Jurkat, Clone E6-1 (cell line): Measurements from ENCODE around the gene EEF2K.

Experiments used
- DNase-seq: peaks from one replicate; pipeline ENCODE4 v3.0.0-alpha.2; 2011; ENCODE audit warnings: low read depth, low spot score
- H3K4me3 ChIP-seq: 2 replicates; pipeline ENCODE4 v1.5.1; 2011; ENCODE audit warnings: mild to moderate bottlenecking, low read length, control low read depth, moderate library complexity

EEF2K gene

DNA sequence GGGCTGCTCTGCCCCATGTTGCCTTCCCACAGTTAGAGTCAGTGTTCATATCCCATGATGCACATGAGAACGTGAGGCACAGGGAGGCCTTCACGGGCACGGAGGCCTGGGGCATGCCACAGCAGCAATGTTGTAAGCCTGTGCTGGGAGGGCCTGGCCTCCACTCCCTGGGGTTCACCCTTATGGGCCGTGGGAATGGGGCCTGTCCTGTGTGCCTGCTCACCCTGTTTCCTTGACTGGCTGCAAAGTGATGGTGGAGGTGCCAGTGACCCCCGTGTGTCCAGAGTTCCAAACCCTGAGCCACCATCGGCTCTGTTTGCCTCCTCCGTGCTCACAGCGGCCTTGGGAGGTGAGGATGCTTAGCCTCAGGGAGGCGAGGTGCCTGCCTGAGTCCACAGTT is 100.7 kb downstream of the EEF2K start:
- DNase-seq, result no peak
- no peak overlapping the region for H3K4me3 ChIP-seq

- no peak for DNase-seq
These were observed 101.8 kb downstream of the EEF2K start for GRCh38 chr16:22307838-22308237.

DNA sequence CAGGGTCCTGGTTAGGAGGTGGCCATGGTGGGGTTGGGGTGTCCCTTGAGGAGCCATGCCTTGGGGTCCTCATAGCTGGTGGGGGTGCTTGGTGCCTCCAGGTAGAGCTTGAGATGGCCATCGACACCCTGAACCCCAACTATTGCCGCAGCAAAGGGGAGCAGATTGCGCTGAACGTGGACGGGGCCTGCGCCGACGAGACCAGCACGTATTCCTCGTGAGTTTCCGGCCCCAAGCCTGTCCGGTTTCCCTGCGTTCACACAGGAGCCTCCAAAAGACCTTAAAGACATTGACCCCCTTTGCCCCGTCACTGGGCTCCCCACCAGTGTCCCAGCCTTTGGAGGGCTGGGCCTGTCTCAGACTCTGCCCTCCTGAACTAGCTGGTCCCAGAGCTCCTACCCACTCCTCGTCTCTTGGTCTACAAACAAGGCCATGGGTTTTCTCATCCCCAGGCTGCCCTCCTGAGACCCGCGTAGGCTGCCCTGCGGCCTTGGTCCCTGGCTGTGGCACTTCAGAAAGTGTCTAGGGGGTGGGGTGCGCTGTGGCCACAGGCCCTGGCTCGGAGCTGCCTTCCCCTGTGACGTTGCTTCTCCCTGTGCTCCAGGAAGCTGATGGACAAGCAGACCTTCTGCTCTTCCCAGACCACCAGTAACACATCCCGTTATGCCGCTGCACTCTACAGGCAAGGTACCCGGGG is 102.9 kb downstream of the EEF2K start:
- H3K4me3 ChIP-seq, result no peak overlapping the region
- DNase-seq, result no peak

More at GRCh38 chr16:22307838-22308237, 101.8 kb downstream of the EEF2K start:
- no peak overlapping the region for H3K4me3 ChIP-seq

DNA sequence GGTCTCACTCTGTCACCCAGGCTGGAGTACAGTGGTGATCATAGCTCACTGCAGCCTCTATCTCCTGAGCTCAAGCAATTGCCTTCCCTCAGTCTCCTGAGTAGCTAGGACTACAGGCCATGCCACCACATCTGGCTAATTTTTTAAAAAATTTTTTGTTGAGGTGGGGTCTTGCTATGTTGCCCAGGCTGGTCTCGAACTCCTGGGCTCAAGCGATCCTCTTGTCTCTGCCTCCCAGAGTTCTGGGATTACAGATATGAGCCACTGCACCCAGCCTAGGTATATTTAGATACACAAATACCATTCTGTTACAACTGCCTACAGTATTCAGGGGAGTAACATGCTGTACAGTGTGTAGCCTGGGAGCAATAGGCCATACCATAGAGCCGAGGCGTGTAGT is 105.4 kb downstream of the EEF2K start:
- no peak for DNase-seq
- no peak overlapping the region for H3K4me3 ChIP-seq

GRCh38 chr16:22312897-22313781 is 107.1 kb downstream of the EEF2K start:
- H3K4me3 ChIP-seq, result no peak overlapping the region
- no peak for DNase-seq

DNA sequence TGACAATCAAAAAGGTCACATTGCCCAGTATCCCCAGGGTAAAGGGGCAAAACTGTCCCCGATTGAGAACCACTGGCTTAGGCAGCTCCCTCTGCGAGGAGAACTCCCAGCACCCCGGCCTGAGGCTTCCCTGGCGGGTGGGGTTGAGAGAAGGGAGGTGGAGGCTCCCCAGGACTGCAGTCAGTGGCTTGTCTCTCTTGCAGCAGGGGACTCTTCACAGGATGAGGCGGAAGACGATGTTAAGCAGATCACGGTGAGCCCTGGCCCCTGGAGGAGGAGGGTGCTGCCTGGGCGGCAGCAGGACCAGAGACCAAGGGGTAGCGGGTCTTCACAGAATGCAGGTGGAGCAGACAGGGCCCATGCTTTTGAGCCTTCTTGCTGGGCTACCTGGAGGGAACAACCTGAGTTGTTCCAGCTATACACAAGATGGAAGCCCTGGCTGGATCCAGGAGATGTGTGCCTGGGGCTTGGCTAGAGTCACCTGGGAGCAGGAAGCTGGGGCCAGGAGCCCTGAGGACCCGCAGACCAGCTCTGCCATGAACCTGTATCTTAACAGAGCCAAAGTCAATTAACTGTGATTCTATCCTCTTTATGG is 107.9 kb downstream of the EEF2K start:
- DNase-seq, result no peak

DNA sequence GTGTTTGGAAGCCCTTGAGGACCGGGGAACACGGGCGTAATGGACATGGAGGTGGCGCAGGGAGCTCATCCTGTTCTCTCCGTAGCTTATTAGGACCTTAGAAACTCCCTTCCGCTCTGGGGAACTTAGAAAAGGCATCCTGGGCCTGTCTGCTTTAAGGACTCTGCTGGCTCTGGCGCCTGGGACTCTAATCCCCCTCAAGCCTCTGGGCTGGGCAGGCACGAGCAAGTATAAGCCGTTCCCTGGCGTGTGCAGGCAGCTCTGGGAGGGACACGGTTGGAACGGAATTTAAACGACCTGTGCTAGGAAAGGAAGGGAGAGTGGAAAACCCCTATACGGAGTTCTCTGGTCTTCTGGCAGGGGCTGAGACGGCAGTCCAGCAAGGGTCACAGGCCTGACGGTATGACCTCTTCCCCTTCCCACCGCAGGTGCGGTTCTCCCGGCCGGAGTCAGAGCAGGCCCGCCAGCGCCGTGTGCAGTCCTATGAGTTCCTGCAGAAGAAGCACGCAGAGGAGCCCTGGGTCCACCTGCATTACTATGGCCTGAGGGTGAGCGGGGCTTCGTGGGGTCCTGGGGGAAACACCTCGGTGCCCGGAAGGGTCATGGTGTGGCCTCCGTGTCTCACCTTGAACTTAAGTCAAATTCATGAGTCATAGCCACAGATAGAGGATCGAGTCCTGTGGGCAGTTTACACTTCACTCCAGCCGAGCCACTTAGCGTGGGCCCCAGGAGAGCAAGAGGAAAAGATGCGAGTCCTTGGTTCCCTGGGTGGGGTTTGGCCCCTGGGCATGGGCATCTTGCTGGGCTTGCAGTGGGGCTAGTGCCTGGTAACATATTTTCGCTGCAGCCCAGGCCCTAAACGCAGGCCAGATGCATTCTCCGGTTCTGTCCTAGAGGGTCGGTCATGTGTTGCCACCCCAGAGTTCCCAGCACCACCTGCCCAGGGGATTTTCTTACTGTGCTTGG is 108.9 kb downstream of the EEF2K start:
- no peak for DNase-seq
- no peak overlapping the region for H3K4me3 ChIP-seq

More for the DNA sequence above, 107.9 kb downstream of the EEF2K start:
- no peak overlapping the region for H3K4me3 ChIP-seq

- DNase-seq, result no peak
- no peak overlapping the region for H3K4me3 ChIP-seq
These were observed 109.9 kb downstream of the EEF2K start for GRCh38 chr16:22315979-22316378.

DNA sequence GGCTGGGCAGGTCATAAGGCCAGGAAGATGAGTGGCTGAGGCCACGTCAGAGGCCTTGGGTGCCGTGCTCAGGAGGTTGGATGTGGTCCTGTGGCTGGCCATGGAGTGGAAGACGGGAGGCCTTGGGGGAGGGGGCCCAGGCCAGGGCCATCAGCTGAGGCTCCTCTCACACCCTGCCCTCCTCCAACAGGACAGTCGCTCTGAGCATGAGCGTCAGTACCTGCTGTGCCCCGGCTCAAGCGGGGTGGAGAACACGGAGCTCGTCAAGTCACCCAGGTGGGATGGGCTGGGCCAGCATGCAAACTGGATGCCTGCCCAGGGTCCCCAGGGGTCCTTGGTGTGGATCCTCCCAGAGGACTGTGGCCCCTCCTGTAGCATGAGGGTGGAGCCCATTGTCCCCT is 110.3 kb downstream of the EEF2K start:
- H3K4me3 ChIP-seq, result no peak overlapping the region
- DNase-seq, result no peak

- DNase-seq, result no peak
- no peak overlapping the region for H3K4me3 ChIP-seq
These were observed 111.0 kb downstream of the EEF2K start for GRCh38 chr16:22317001-22317530.

DNA sequence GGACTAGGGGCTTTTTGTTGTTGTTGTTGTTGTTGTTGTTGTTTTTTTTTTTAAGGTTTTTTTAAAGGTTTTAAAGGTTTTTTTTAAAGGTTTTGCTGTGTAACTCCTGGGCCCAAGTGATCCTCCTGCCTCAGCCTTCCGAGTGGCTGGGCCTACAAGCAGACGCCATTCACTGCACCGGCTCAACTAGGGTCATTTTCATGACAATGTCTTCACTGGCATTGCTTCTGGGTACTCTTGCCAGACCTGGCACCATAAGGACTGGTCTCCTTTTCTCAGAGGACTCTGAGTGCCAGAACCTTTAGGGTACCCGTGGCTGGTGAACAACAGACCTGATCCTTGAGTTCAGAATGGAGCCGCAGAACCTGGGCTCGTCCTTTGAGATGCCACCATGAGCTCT is 111.5 kb downstream of the EEF2K start:
- no peak overlapping the region for H3K4me3 ChIP-seq
- DNase-seq, result no peak

DNA sequence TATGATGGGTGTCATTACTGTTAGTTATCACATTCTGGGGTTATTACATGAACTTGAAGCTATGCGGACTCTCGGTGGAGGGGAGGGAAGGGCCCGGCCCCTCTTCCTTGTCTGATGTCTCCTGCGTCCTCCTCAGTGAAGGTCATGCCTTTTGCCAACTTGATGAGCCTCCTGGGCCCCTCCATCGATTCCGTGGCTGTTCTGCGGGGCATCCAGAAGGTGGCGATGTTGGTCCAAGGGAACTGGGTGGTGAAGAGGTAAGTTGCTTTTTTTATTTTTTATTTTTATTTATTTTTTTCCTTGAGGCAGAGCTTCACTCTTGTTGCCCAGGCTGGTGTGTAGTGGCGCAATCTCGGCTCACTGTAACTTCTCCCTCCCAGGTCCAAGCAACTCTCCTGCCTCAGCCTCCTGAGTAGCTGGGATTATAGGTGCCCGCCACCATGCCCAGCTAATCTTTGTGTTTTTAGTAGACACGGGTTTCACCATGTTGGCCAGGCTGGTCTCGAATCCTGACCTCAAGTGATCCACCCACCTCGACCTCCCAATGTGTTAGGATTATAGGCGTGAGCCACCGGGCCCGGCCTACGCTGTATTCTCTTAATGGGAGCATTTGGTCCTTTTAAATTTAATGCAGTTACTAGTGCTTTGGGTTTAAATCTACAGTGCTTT is 112.7 kb downstream of the EEF2K start:
- no peak overlapping the region for H3K4me3 ChIP-seq
- DNase-seq, result no peak

DNA sequence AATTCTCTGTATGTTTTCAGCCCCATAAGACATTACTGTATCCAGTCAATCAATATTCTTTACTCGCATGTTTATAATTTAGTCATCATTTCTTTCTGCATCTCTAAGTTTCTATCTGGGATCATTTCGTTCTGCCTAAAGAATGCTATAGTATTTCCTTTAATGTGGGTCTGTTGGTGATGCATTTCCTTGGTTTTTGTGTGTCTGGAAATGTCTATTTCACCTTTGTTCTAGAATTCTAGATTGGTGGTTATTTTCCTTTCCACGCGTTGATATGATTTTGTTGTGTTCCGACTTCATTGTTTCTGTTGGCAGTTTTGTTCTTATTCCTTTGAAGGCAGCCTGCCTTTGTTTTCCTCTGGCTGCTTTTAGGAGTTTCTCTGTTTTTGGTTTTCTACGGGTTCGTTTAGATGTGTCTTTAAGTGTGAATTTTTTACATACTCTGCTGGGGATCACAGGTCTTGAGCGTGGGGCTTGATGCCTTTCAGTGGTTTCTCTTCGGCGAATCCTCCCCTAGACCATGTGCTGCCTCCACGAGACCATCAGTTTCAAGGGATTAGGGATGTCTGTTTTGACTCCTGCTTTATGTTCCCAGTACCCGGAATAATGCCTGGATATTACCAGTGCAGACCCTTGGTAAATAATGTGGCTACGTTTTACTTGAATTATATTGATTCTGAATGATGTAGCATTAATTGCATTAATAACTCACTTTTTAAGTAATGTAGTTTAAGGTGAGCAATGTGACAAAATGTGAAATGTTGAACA is 114.7 kb downstream of the EEF2K start:
- DNase-seq, result no peak
- H3K4me3 ChIP-seq, result no peak overlapping the region

GRCh38 chr16:22321340-22322001 is 115.4 kb downstream of the EEF2K start:
- no peak overlapping the region for H3K4me3 ChIP-seq
- peak; percentile 58 for DNase-seq

DNA sequence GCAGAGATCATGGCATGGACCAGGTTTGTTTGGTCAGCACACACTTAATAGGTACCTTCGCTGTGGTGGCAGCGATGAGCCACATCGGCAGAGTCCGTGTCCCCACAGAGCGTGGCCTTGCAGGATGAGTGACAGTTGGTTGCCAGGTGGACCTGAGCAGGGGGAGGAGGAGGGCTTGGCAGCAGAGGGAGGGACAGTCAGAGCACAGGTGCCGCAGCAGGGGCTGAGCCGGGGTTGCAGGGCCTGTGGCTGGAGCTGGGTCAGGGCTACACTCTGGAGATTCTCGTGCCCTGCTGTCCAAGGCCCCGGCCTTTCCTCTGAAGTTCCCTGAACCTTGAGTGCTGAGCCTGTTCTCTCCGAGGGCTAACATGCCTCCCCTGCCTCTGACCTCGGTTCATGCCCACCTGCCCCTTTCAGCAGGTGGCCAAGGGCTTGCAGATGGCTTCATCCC is 116.0 kb downstream of the EEF2K start:
- H3K4me3 ChIP-seq, result no peak overlapping the region
- no peak for DNase-seq

DNA sequence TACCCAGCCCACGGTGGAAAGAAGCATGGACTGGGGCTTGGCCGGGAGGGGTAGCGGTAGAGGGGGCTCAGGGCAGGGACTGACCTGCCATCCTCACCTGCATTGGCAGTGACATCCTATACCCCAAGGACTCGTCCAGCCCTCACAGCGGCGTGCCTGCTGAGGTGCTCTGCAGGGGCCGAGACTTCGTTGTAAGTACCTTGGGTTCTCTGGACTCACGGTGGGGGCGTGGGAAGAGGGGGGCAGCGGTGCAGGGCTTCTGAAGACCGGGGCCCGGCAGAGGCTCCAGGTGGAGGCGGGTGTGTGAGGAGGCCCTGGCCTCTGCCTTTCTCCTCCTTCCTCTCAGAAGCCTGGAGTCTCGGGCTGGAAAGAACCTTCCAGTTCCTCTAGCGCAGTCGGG is 116.7 kb downstream of the EEF2K start:
- H3K4me3 ChIP-seq, result no peak overlapping the region
- no peak for DNase-seq
